ENCODE measurements around the gene TGFBR3.

TGFBR3 gene

GRCh38 chr1:91885716-91886506 is at the start of gene TGFBR3:
TSS of gene TGFBR3 (minus strand) at chr1:91886151. CDS start at chr1:91861531, 24,620 bp downstream.
- peak; percentile 65 to 87 for DNase-seq

- DNase-seq, result no peak
Measured at GRCh38 chr1:91929250-91929649, 43.3 kb upstream of the TGFBR3 start.

DNA sequence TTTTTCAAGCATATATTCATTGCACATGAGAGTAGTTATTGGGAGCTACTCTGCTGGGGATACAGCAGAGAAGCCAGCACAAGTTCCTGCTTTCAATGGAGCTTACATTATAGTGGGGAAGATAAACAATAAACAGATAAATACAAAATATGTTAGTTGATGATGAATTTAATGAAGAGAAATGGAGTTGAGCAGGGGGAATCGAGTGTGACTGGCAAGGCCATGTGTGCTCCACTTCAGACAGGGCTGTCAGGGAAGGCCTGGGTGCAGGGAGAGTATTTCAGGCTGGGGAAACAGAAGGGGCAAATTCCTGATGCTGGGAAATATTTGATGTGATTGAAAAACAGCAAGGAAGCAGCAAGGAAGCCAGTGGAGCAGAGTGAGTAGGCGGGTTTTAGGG is 42.1 kb upstream of the TGFBR3 start:
- no peak for DNase-seq

- no peak for DNase-seq
Measured at GRCh38 chr1:91925644-91926435, 39.9 kb upstream of the TGFBR3 start.

DNA sequence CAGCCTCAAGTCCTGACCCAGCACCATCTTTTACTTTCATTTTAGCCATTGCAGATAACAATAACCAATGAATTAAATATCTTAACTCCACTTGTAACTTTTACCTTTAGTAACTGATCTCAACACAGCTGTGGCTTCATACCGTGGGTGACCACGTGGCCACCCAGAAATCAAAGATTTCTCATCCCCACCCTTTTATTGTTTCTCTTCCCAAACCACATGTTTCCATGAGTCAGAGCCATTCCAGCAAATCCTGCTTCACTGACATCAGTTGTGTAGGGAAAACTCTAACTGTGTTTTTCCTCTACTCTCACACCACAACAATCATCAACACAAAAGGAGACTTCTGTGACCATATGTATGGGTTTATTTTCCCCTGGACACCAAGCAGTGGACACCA is 38.2 kb upstream of the TGFBR3 start:
- DNase-seq, result no peak

DNA sequence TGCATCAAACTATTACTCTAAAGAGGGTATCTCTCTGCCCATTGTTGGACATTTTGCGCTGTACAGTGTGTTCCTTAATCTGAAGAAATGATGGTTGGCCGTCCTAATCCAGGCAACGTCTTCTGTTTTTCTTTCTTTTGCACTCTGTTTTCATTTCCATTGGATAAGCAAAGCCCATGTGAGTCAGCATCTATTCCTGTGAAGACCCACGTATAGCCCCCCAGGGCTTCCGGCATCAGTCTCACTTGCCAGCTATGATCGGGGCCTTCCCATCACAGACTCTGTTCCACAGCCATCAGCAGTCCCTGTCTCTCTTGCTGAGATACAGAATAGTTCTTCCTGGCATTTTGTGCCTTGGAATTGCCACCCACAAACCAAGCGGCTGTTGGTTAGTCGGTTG is 34.0 kb upstream of the TGFBR3 start:
- no peak for DNase-seq

- no peak for DNase-seq
Measured at GRCh38 chr1:91916811-91917460, 31.0 kb upstream of the TGFBR3 start.

DNA sequence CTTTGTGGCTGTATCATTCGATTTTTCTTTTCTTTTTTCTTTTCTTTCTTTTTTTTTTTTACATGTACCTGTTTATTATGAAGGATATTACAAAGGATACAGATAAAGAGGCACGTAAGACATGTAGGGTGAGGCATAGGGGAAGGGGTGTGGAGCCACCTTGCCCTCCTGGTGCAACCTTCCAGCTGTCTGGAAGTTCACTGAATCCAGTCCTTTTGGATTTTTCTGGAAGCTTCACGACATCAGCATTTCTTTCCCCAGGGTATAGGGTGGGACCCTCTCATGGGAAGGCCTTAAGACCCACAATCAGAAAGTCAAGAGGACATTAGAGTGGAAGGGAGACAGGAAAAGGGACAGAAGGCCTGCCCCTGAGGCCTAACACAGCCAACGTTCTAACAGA is 30.1 kb upstream of the TGFBR3 start:
- no peak for DNase-seq

DNA sequence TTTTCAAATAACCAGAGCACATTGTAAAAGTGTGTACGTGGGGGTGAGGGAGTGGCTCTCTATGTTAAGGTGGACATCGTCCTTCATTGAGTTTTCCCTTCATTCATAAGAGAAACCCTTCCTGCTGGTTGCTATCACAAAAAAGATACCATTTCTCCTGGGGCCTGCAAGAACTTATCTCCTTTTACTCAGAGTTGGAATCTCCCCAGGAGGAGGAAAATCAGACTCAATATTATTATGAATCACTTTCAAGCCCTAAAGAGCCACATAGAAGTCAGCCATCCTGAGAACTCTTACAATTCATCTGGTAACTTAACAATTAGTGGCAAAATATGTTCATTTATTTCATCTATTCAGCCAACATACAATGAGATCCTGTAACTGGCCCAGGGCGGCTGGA is 27.1 kb upstream of the TGFBR3 start:
- DNase-seq, result no peak

DNA sequence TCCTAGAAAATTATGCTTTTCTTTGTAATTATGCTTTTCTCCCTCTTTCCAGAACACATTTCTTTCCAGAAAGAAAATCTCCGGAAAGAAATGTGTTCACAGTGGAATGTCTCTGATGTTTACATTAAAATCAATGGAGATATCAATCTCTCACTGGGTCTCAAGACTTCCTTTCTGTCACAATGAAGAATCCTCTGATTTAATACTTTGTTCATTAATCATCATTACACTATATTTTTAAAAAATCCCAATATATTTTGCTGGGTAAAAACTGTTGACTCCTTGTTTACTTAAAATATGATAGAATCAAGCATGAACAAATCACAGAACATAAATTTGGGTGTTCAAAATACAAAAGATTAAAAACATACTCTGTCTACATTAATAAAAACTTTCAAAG is 26.3 kb upstream of the TGFBR3 start:
- DNase-seq, result no peak

GRCh38 chr1:91901231-91901630 is 15.3 kb upstream of the TGFBR3 start:
- no peak for DNase-seq

- DNase-seq, result no peak
Measured at GRCh38 chr1:91900562-91900961, 14.6 kb upstream of the TGFBR3 start.

- DNase-seq, result no peak
Measured at GRCh38 chr1:91897016-91897415, 11.1 kb upstream of the TGFBR3 start.

GRCh38 chr1:91895832-91896556 is 10.0 kb upstream of the TGFBR3 start:
- no peak for DNase-seq

DNA sequence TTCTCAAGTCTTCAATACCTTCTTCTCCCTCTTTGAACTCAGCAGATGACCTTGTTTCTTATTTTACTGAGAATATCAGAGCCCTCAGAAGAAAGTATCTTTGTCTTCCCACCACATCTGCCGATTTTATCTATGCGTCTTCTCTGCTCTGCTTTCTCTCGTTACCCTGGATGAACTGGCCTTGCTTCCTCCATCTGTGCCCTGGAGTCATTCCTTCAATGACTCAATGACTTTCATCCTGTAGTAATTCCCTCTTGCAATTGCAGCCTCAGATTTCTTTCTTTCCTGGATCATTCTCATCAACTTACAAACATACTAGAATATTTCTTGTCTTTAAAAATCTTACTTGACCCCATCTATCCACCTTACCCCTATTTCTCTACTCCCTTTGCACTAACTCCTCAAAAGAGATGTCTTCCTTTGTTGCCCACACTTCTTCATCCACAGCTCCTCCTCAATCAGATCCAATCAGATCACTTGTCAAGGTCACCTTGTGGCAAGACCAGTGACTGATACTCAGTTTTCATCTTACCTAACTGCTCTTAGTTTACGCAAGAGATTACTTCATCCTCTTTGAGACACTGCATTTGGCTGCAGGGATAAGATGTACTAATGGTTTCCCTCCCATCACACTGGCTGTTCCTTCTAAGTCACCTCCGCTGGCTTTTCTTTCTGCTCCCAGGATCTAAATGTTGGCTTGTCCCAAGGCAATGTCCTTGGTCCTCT is 8.2 kb upstream of the TGFBR3 start:
- no peak for DNase-seq

DNA sequence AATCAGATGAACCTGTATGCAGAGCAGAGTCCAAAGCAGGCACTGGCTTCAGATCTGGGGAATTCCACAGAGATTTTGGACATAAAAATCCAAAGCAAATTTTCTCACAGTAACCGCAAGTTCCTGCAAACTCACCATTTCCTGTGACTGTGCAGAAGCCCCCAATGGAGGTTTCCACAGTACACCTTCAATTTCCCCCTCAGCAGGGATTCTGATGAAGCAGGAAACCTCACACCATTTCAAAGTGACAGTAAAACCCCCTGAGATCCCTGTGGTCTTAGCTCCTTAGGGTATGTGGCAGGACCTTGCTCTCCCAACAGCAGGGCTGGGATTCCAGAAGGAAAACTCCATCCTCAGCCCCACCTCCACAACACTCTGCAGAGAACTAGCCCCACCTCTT is 6.0 kb upstream of the TGFBR3 start:
- DNase-seq, result no peak

DNA sequence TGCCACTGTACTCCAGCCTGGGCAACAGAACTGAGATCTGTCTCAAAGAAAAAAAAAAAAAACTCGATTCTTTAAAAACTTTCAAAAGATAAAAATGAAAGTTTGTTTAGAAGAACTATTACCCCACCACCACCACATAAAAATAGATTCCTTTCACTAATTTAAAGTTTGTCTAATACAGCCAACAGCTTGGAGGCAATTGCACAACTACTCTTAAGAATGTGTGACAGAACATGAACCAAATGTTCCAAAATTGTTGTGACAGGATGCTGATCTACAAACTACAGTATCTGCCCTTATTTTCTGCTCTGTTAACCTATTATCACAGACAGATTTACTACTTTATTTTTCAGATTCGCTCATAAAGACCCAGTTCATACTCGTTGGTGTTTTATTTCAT is 5.5 kb upstream of the TGFBR3 start:
- no peak for DNase-seq

GRCh38 chr1:91889717-91890459 is 3.9 kb upstream of the TGFBR3 start:
- DNase-seq, result no peak

GRCh38 chr1:91885213-91885715 is 687 bp downstream of the TGFBR3 start:
- DNase-seq, result no peak

DNA sequence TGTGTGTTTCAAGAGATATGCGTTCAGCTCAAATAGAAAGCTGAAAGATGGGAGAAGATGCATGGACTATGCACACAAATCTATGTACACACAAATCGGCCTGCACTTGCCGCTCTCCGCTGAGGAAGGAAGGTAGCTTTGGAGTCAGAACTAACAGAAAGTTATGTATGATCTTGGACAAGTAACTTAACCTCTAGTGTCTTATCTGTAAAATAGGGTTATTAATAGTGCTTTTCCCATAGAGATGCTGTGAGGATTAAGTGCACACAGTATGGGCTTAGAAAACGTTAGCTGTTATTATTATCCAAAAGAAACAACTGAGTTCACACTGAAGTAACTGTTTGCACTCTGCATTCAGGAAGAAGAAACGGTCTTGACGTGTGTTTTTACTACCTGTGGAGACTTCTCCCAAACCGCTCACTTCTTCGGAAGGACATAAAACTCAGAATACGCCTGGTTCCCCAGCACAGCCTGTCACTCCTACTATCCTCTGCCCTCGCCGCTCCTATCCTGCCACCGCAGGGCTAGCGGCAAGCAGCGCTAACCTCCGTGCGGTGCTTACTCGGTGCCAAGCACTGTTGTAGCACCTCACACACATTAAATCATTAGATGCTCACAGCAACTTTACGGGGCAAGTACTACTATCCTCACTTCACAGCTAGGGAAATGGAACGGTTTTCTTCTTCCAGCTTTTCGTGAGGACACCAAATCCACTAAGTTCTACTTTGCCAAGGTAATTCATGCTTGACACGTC is 1.3 kb downstream of the TGFBR3 start:
- no peak for DNase-seq

- DNase-seq, result peak in 1 of 2 experiments; percentile 36
Measured at GRCh38 chr1:91883470-91883869, 2.5 kb downstream of the TGFBR3 start.

All from NCI-H446 (cell line).